Left colon (tissue), 2 donors: ENCODE measurements around the gene SDC1. TPM values are rescaled to one million over a fixed set of nuclear protein-coding genes. Genes with fewer than 3 reads are reported as not detected.
"Not testable (repeated sequence)": the region's sequence is repeated elsewhere in the genome, so short reads cannot be mapped to it uniquely, and the experiment has no call there.

Source experiments
- ATAC-seq: fragments of 200-7000 bp; cut with Tn5 transposase; one replicate; pipeline ENCODE4 v1.9.1; 2020; ENCODE audit warnings: mild to moderate bottlenecking, moderate library complexity
- DNase-seq, 2 donors: peaks; one replicate each; pipeline ENCODE4 v3.0.0-alpha.2; 2020
- intact Hi-C, 2 donors: fragments of 100-400 bp; cut with DNase I in 1 of 2; cut with micrococcal nuclease in 1 of 2; formaldehyde crosslinking; loops; one replicate each; pipeline versions ENCODE4 v1.11.2 to v1.14.0; 2022; cut with DNase I, micrococcal nuclease
- long read RNA-seq: library from polyadenylated mRNA; unstranded; transcript quantifications from one replicate; pipeline ENCODE4 v2.0.0, GENCODE V29; 2021
- total RNA-seq, 2 donors: library from RNA; stranded (reverse); fragmentation: NEBNext Ultra II Directional; extraction: Animal tissue kit (Norgen Biotek cat#: 25700); gene quantifications; one replicate each; pipeline ENCODE4 v1.2.1, GENCODE V29; 2021
- donor health status: DM: no; HTN: no; CAD: no.
- donor health status: DM: yes; HTN: yes; CAD: no.

SDC1 gene, protein sequence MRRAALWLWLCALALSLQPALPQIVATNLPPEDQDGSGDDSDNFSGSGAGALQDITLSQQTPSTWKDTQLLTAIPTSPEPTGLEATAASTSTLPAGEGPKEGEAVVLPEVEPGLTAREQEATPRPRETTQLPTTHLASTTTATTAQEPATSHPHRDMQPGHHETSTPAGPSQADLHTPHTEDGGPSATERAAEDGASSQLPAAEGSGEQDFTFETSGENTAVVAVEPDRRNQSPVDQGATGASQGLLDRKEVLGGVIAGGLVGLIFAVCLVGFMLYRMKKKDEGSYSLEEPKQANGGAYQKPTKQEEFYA
- total RNA-seq = 100 to 1,000 TPM; 159 to 184 TPM
- long read RNA-seq, transcript SDC1-201 (5 exons, 3,147 nt) = major isoform, 137 of 451 reads
- long read RNA-seq, transcript SDC1-202 (6 exons, 3,291 nt) = minor isoform, 13 of 451 reads
- long read RNA-seq, partial matches to known transcripts = 290 of 451 reads
- long read RNA-seq, other reads (novel, unspliced or antisense) = 11 of 451 reads

- intact Hi-C loops = loop anchor here in 1 of 2 donors (10.0 kb wide), 1 partner anchor 90 kb away; no protein-coding TSS in a partner anchor
- DNase-seq (peak; percentile 81 to 85), ATAC-seq (peak; percentile 62)
Measured at GRCh38 chr2:20224716-20225293, at the start of gene SDC1. Gene SDC1, minus strand, starts transcription at chr2:20225130. Its CDS starts 263 bp downstream, at chr2:20224867.

DNA sequence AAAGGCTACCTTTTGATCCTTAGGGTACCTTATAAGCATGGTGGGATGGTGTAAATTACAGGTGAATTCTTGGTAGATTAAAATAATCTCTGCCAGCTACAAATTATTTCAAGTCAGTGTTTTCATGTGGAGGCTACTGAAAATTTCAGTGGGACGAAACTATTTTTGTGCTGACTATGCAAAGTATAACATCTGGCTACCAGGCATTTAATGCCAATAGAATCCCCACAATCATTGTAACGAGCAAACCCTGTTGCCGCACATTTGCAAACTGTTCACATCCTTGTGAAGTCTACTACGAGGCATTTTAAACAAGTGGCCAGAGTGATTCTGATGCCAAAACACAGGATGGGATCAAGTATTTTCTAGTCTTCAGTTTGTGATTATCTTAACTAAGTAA, 48.1 kb upstream of the SDC1 start:
- DNase-seq = no peak
- ATAC-seq = no peak
- intact Hi-C loops = no loop called here

DNA sequence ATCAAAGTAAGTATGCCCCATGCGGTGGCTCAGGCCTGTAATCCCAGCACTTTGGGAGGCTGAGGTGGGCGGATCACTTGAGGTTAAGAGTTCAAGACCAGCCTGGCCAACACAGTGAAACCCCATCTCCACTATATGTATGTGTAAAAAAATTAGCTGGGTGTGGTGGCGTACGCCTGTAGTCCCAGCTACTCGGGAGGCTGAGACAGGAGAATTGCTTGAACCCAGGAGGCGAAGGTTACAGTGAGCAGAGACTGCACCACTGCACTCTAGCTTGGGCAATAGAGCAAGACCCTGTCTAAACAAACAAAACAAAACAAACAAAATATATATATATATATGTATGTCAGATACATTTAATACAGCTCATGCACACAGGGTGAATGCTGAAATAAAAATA, 43.4 kb upstream of the SDC1 start:
- intact Hi-C loops, ATAC-seq, DNase-seq: not testable (repeated sequence)

DNA sequence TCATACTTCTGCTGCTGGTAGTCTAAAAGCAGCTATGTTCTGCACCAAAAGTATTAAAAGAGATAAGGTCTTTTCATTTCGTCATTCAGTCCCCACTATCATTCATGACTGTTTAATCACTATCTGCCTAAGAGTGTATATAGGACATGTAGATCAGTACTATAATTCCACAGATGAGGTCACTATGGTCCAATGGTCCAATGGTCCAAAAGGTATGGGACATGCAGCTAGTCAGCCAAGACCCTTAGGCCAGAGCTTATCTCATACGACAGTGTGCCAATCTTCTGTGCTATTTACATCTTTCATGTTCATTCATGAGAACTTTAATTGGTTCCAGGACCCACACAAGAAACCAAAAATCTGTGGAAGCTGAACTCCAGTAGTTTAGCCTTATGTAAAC, 42.6 kb upstream of the SDC1 start:
- ATAC-seq (no peak), DNase-seq (no peak)
- intact Hi-C loops = no loop called here

DNA sequence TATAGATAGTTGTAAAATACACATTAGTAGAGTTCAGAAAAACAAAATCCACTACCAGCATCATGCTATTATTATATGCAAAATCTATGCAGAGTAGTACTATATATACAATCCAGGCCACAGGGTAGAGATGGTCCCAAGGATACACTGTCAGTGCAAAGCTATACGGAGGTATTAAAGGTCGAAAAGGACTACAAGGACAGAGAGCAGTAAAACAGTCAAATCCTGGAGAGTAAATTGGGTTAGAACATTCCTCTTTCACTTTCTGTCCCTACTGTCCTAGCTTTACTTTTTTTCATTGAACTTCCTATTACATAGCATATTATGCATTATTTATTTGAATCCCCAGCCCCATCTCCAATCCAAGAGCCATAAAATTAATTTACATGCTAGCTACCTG, 39.7 kb upstream of the SDC1 start:
- DNase-seq (no peak), ATAC-seq (peak; percentile 70)
- intact Hi-C loops = no loop called here

GRCh38 chr2:20257411-20257810, 32.5 kb upstream of the SDC1 start:
- intact Hi-C loops = no loop called here
- no peak for DNase-seq
- no peak for ATAC-seq

DNA sequence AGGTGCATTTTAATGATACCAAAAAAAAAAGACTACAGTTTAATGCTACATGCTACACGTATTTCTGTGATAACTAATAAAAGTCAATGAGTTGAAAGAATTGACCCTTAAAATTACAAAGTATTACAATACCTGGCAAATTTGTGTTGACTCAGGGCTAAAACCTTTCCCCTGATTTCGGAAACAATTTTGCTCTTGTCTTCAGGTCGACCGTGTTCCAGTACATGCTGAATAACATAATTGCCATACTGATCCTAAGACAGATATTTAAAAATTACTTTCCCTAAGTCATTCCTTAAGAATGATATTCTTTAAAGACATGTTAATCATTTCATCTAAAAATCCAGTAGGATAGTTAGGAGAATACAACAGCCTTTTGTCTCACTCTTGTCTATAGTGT, 29.8 kb upstream of the SDC1 start:
- DNase-seq = no peak
- no peak for ATAC-seq
- intact Hi-C loops = no loop called here

DNA sequence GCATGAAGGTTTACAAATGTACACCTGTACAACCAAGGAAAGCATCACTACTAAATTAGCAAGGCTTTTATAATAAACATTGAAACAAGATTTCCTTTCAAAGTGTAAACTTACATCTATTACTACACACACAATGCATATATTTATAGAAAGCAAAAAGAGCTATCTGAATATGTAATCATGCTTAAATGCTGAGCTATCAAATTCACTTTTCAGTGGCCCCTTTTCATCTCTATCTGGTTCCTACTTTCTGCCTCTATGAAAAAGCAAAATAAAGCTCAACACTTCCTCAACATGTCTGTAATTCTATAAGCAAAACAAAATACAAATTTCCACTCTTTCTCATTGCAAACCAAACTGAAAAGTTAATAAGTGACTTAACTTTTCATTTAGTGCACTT, 25.5 kb upstream of the SDC1 start:
- no peak for ATAC-seq
- intact Hi-C loops = no loop called here
- no peak for DNase-seq

GRCh38 chr2:20249170-20249569, 24.2 kb upstream of the SDC1 start:
- DNase-seq (no peak), ATAC-seq (no peak)
- intact Hi-C loops = no loop called here

GRCh38 chr2:20247084-20247483, 22.2 kb upstream of the SDC1 start:
- peak; percentile 22 for ATAC-seq
- intact Hi-C loops = no loop called here
- DNase-seq = no peak

GRCh38 chr2:20243637-20244036, 18.7 kb upstream of the SDC1 start:
- ATAC-seq, intact Hi-C loops, DNase-seq: not testable (repeated sequence)

- DNase-seq (no peak), ATAC-seq (peak; percentile 28)
- intact Hi-C loops = no loop called here
Measured at GRCh38 chr2:20242727-20243377, 17.9 kb upstream of the SDC1 start.

DNA sequence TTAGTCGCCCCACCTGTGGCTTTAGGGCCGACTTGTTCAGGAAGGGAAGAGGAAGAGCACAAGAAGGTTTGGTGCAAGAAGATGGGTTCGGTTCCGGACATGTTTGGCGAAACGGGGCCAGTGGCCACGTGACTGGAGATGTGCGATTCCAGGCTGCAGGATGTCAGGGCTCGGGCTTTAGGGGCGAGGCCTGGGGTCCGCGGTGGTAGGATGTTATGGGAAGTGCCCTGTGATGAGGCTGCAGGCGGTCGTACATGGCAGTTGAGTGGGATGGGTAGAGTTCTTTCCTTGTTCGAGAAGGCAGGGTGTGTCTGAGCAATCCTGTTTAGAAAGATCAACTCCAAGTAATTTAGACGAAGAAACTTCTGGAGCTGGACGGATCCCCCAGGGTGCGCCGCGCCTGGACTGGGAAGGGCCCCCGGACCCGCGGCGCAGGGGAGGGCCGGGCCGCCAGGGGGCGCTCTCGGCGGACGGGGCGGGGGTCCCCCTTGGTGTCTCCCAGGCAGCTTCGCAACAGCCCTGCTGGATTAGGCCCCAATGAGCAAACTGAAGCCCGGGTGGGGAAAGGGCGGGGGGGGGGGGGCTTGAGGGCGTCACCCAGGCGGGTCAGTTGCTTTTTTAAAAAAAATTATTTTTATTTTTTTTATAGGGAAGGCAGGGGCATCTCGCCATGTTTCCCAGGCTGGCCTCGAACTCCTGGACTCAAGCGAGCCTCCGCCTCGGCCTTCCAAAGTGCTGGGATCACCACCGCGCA, 17.2 kb upstream of the SDC1 start:
- DNase-seq (no peak), ATAC-seq (peak; percentile 38)

DNA sequence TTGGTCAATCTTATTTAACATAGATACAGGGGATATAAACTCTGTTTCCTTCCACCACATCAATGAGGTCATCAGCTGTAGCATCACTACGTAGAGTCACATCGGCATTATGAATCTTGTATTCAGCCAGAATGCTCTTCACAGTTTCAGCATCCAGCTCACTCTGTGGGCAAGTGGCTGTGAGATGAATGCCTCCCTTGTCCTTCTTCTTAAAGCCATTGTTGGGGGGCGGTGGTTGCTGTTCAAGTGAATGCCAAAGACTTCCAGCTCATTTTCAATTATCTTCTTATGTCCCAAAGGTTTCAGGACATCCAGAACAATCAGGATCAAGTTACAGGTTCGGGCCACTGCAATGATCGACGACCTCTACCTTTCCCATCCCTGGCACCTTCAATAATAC, 15.4 kb upstream of the SDC1 start:
- DNase-seq, intact Hi-C loops, ATAC-seq: not testable (repeated sequence)

More for the DNA sequence above, 17.2 kb upstream of the SDC1 start:
- intact Hi-C loops = no loop called here

GRCh38 chr2:20236496-20236895, 11.6 kb upstream of the SDC1 start:
- intact Hi-C loops = no loop called here
- DNase-seq (no peak), ATAC-seq (no peak)

DNA sequence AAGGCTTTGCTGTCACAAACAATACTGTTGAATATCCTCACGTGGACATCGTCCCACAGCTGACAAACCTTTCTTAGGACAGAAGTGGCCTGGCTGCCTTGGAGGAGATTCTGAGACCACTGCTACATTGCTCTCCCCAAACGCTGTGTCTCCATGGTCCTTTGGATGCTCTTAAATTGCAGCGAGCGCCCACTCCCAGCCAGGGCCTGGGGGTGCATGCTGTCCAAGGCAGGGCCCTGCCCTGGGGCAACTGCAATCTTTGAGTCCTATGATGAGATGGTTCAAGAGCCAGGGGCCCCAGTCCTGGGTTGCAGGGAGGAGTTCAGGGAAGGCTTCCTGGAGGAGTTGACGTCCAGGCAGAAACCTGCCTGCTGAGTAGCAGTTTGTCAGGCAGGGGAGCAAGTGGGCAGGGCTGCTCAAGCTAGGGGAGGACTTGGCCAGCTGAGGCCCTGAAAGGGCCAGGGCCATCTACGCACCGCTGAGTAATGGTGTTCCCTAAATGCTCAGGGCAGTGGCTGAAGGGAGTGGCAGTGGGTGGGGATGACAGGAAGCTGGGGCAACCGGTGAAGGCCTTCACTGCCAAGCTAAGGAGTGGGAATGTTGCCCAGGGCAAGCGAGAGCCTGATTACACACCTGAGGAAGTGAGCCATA, 10.8 kb upstream of the SDC1 start:
- ATAC-seq (peak; percentile 72), DNase-seq (peak; percentile 80 to 90)
- intact Hi-C loops = no loop called here

DNA sequence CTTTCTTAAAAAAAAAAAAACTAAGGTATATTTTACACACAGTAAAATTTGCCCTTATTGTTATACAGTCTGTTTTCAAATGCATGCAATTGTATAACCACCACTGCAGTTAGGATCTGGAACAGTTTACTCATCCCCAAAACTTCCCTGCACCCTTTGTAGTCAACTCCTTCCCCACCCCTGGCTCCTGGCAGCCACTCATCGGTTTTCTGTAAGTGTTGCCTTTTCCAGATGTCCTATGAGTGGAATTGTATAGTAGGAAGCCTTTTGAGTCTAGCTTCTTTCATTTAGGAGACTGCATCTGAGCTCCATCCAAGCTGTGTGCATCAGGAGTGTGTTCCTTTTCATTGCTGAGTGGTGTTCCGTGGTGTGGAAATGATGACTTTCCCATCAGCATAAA, 9.7 kb upstream of the SDC1 start:
- DNase-seq, intact Hi-C loops, ATAC-seq: not testable (repeated sequence)

DNA sequence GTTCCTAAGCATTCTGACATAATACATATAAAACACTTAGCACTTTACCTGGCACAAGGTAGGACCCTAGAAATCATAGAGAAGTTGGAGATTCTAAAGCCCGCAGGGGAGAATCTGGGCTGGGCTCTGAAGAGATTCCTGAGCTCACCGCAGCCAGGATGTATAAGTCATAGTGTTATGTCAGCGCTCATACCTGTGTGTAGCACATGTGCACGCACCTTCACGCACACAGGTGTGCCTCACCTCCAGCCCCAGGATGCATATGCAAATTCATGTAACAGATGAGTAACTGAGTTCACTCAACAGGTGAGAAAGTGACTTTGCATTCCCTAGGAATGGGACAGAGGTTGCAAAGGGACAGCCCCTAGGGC, 7.9 kb upstream of the SDC1 start:
- no peak for ATAC-seq
- peak in 1 of 2 donors; percentile 29 for DNase-seq
- intact Hi-C loops = no loop called here

DNA sequence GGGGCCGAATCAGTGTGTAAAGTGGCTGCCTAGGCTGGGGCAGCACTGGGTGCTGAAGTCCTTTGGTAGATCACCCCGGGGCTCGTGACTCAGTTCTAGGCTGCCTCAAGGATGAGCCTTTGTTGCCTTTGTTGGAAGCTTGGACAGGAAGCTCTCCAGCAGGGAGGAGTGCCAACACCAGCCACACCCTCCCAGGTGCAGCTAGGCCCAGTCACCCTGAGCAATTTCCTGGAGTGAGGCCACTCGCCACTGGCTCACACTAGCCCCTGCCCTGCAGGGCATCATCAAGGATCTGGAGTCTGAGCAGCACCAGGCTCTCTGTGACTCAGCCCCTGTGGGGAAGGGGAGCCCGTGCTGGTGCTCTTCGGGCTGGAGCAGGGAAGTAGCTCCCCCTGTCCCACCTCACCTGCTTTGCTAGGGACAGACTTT, 6.7 kb upstream of the SDC1 start:
- ATAC-seq (peak; percentile 93), DNase-seq (peak; percentile 84 to 90)
- intact Hi-C loops = no loop called here
